ENCODE results near the gene CTNS.

CTNS gene

GRCh38 chr17:3656755-3657587 lies 20.4 kb downstream of the CTNS start:
- DNase-seq = no peak
- intact Hi-C loops (cut with DNase I) = no loop called here

- intact Hi-C loops (cut with DNase I) = no loop called here
- DNase-seq = no peak
Observed at GRCh38 chr17:3657588-3657869, 21.0 kb downstream of the CTNS start.

- intact Hi-C loops (cut with DNase I) = no loop called here
- DNase-seq = no peak
Observed at GRCh38 chr17:3657874-3658783, 21.6 kb downstream of the CTNS start.

DNA sequence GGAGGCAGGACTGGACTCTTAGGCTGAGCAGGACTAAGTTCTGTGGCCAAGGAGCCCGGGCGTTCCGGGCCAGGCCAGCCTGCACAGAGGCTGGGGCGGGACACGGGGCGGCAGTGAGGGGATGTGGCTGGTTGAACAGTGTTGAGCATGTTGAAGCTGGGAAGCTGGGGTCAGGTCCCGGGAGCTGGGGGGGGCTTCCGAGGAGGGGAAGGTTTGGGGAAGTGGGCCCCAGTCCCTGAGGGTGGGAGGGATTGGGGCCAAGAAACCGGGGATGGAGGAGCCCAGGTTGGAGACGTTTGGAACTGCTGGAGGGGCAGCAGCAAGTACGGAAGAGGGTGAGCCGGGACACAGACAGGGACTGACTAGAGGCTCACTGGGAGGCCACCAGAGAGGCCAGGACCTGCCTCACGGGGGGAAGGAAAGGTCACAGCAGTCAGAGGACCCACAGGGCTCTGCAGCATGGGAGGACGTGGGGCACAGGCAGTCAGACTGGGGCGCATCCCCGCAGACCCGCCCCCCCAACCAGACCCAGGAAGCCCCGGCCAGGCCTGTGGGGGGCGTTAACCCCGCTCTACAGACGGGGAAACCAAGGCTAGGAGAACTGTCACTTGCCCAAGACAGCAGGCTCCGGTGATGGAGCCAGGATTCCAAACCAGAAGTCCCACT lies 22.4 kb downstream of the CTNS start:
- intact Hi-C loops (cut with DNase I) = no loop called here
- no peak for DNase-seq

- peak in 5 of 10 donors; percentile 20 to 90 (median 63) for DNase-seq
- intact Hi-C loops (cut with DNase I) = no loop called here
Observed at GRCh38 chr17:3659541-3660111, 23.1 kb downstream of the CTNS start.

- DNase-seq = peak in 2 of 10 donors; percentile 24 to 59
- intact Hi-C loops (cut with DNase I) = no loop called here
Observed at GRCh38 chr17:3660311-3660891, 23.8 kb downstream of the CTNS start.

GRCh38 chr17:3663102-3664011 lies 26.8 kb downstream of the CTNS start:
- intact Hi-C loops (cut with DNase I) = no loop called here
- DNase-seq = peak in 1 of 10 donors; percentile 90

- intact Hi-C loops (cut with DNase I) = no loop called here
- DNase-seq = peak in 4 of 10 donors; percentile 44 to 88 (median 54)
Observed at GRCh38 chr17:3665834-3666233, 29.3 kb downstream of the CTNS start.

DNA sequence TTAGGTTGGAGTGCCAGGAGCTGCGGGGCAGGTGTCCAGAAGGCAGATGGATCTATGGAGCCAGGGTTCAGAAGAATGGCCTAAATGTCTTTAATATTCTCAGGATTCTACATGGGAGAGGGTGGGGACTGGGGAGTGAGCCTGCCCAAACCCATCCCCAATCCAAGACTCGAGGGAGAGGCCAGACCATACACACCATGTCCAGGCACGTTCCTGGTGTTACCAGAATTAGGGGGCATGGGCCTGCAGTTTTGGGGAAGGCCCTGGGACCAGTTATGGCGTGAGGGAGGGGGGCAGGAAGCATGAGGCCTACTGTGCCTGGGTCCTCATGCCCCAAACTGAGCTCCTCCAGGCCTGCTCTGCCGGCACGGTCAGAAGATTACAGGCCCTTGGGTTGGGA lies 30.0 kb downstream of the CTNS start:
- intact Hi-C loops (cut with DNase I) = no loop called here
- DNase-seq = no peak

DNA sequence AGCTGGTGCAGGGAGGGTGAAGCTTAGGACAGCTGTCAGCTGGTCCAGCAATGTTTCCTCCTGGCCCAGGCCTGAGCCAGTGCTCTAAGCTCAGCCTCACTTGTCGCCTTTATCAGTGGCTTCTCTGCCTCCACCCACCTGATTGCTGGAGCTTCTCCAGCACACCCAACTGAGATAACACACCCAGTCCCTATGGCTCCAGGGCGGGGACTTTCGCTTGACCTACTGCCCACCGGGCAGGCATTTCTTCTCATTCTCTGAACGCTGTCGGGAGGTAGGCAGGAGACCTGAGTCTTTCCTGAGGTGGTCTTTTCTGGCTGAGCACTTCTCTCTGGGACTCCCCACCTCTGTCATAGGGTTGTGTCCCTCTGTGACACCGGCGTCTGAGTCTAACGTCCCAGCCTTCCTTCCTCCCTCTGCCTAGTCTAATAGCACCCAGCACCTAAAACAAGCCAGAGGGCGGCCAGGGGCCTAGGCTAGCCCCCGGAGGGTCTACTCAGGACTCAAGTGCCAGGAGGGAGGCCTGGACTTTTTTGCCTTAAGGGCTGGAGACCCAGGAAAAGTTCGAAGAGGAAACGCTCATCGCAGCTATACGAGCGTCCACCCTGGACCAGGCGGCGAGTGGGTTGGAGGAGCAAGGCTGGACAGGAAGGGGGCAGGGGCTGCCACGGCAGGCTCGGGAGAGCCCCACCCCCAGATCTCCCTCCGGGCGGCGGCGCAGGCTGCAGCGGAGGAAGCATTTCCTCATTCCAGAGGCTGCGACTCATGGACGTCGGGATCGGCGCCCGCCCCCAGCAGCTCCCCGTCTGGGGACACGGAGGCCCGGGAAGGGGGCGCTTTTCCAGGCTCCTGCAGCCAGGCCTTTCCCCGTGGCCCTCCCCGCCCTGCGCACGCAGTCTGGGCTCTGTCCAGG lies 31.1 kb downstream of the CTNS start:
- peak; percentile 38 to 95 (median 66) for DNase-seq
- intact Hi-C loops (cut with DNase I) = loop anchor here (1.0 kb wide), 1 partner anchor 31 kb away; the partner anchor contains the start of genes CTNS and SHPK

DNA sequence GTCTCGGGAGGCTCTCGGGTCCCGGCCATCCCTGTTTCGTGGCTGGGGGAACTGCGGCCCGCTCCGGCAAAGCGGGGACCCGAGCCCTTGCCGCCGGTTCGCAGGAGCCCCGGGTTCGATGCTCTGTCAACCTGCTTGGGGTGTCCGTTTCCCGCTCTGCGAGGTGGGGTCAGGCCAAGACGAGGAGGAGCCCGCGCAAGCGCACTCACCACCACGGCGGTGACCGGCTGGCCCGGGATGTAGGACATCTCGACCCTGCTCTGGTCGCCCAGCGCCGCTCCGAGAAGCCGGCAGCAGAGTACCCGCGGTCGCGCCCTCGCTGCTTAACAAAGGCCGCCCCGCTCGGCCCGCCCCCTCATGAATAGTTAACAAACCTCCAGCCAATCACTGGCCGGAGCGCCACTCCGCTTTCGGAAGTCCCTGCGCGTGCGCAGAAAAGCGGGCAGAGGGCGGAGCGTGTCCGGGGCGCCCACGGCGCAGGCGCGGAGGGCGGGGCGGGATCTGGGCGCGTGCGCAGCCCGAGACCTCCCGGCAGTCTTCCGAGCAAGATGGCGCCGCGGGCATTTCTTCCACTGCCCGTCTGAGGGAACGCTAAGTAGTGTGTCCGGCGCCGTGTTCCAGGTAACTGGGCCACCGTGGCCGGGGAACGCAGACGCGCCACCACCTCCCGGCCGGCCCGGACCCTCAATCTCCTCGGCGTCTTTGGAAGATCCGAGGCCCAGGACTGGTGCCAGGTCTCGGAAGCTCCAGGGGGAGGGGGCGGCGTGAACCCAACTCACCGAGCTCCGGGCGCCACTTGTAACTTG lies 31.9 kb downstream of the CTNS start, which contains the start of the genes EMC6 and TAX1BP3:
Gene EMC6, plus strand, starts transcription at position 534 of the 806 bp plus-strand sequence. CDS start 335 bp downstream, outside the sequence.
Gene TAX1BP3, minus strand, starts transcription at position 300 of the 806 bp plus-strand sequence. Its CDS starts 52 bp downstream, at position 248.
- intact Hi-C loops (cut with DNase I) = loop anchor here (1.0 kb wide), 1 partner anchor 32 kb away; the partner anchor contains the start of genes CTNS and SHPK
- DNase-seq = peak; percentile 96 to 100 (median 98)

DNA sequence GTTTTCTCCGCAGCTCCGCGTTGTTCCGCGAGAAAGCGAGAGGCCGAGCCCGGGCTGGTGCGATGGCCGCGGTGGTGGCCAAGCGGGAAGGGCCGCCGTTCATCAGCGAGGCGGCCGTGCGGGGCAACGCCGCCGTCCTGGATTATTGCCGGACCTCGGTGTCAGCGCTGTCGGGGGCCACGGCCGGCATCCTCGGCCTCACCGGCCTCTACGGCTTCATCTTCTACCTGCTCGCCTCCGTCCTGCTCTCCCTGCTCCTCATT lies 32.5 kb downstream of the CTNS start:
- no peak for DNase-seq
- intact Hi-C loops (cut with DNase I) = no loop called here

DNA sequence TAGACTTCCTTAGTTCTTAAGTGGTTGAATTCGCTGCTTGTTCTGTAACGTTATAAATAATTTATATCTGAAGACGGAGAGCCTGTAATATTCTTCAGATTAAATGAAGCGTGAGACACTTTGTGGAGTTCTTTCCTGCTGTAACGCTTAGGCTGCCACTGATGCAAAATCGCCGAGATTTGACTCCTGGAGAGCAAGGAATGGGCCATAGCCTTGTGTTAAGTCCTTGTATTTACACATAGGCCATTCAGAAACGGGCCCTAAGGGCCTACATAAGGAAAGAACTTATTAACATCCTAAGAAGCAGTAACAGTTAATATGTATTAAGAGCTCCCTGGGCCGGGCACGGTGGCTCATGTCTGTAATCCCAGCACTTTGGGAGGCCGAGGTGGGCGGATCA lies 33.0 kb downstream of the CTNS start:
- intact Hi-C loops (cut with DNase I) = no loop called here
- no peak for DNase-seq

- intact Hi-C loops (cut with DNase I) = no loop called here
- DNase-seq = no peak
Observed at GRCh38 chr17:3672571-3672970, 36.0 kb downstream of the CTNS start.

DNA sequence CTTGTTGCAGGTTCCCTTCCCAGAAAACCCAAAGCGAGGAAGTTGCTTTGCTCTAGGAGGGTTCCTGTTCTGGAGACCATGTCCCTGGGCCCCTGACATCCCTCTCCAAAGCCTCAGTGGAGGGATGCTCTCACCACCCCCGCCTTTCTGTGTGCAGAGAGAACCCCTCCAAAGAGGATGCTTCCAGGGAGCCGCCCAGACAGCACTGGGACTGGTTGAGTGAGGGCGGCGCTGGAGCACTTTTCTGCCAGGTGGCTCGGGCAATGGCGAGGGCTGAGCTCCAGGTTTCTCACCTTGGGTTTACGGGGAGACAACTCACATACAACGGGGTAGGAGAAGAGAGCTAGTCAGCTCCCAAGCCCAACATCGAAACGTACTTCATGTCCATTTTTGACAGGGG lies 39.3 kb downstream of the CTNS start:
- intact Hi-C loops (cut with DNase I) = no loop called here
- no peak for DNase-seq

DNA sequence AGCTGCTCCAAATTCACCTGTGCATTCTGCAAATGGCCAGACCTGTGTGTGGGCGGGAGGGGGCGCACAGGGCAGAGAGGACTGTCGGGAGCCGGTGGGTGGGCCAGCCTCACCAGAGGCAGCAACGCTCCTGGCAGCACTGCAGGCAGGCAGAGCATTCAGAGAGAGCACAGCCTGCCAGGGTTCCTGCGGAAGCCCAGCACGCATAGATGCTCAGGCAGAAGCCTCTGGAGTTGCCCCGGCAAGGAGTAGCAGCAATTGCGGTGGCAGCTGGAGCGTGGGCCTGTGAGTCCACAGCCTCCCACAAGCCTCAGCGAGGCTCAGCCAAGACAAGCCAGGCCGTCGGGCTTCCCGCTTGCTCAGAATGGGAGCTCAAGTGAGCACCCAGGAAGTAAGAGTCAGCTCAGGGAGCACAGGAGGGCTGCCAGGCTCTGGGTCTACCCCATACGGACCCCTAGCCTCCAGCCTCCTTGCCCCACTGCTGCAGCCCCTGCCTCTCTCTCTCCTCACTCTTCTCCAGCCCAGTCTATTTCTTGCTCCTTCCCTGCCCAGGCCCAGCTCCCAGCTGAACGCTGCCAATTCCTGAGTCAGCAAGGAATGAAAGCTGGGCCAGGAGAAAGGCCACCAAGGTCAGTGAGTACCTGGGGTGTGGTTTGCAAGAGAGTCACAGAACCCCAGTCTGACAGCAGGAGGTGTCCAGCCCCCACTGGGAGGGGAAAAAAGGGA lies 41.7 kb downstream of the CTNS start:
- intact Hi-C loops (cut with DNase I) = no loop called here

More for the DNA sequence above, 41.7 kb downstream of the CTNS start:
- peak in 9 of 10 donors; percentile 34 to 97 (median 85) for DNase-seq
